HK-2 (cell line): ENCODE data around the gene RRAS.

ENCODE experiments used
- DNase-seq: peaks from one replicate; pipeline ENCODE4 v3.0.0-alpha.2; 2018; ENCODE audit not compliant: unreplicated experiment

Gene RRAS

GRCh38 chr19:49640113-49640898, at the start of gene RRAS:
Gene RRAS, minus strand, starts transcription at chr19:49640143. Its CDS starts 45 bp downstream, at chr19:49640098.
- peak; percentile 99 for DNase-seq

GRCh38 chr19:49689133-49690078, 49.5 kb upstream of the RRAS start, which contains the start of gene ADM5:
Gene ADM5, plus strand, starts transcription at chr19:49689594. Its CDS starts 244 bp downstream, at chr19:49689838.
- DNase-seq = no peak

- no peak for DNase-seq
Observed at GRCh38 chr19:49688531-49689132, 48.7 kb upstream of the RRAS start.

GRCh38 chr19:49687566-49688316, 47.8 kb upstream of the RRAS start:
- no peak for DNase-seq

GRCh38 chr19:49687150-49687549, 47.2 kb upstream of the RRAS start:
- no peak for DNase-seq

- DNase-seq = no peak
Observed at GRCh38 chr19:49686503-49687088, 46.7 kb upstream of the RRAS start.

GRCh38 chr19:49685845-49686332, 45.9 kb upstream of the RRAS start:
- DNase-seq = no peak

- no peak for DNase-seq
Observed at GRCh38 chr19:49684983-49685553, 45.1 kb upstream of the RRAS start.

GRCh38 chr19:49684251-49684982, 44.5 kb upstream of the RRAS start:
- no peak for DNase-seq

- no peak for DNase-seq
Observed at GRCh38 chr19:49683814-49684250, 43.9 kb upstream of the RRAS start.

GRCh38 chr19:49682274-49682673, 42.3 kb upstream of the RRAS start:
- DNase-seq = no peak

- no peak for DNase-seq
Observed at GRCh38 chr19:49681830-49682229, 41.9 kb upstream of the RRAS start.

GRCh38 chr19:49680421-49681351, 40.7 kb upstream of the RRAS start:
- DNase-seq = peak; percentile 89

- DNase-seq = no peak
Observed at GRCh38 chr19:49679771-49680413, 39.9 kb upstream of the RRAS start.

GRCh38 chr19:49678985-49679770, 39.2 kb upstream of the RRAS start:
- DNase-seq = no peak

GRCh38 chr19:49677901-49678674, 38.1 kb upstream of the RRAS start:
- DNase-seq = peak; percentile 75
